Astrocyte of the cerebellum (primary cell): ENCODE measurements around the gene ZNF526.

Experiments
- DNase-seq: peaks from one replicate; pipeline ENCODE4 v3.0.0-alpha.2; 2011; ENCODE audit warnings: low read depth
- H3K4me3 ChIP-seq: 2 replicates; pipeline ENCODE4 v1.5.1; 2011; ENCODE audit warnings: mild to moderate bottlenecking, low read depth, low read length, moderate library complexity
- CTCF ChIP-seq: IDR thresholded peaks from 2 replicates; pipeline ENCODE4 v1.5.1; 2012; ENCODE audit warnings: low read length, low read depth, moderate library complexity, mild to moderate bottlenecking; ENCODE audit errors: missing control alignments
- in situ Hi-C: cut with HindIII; loops from 2 replicates; pipeline ENCODE4 v1.10.0; 2017; ENCODE audit warnings: low sequenced_read_pairs

ZNF526 gene

DNA sequence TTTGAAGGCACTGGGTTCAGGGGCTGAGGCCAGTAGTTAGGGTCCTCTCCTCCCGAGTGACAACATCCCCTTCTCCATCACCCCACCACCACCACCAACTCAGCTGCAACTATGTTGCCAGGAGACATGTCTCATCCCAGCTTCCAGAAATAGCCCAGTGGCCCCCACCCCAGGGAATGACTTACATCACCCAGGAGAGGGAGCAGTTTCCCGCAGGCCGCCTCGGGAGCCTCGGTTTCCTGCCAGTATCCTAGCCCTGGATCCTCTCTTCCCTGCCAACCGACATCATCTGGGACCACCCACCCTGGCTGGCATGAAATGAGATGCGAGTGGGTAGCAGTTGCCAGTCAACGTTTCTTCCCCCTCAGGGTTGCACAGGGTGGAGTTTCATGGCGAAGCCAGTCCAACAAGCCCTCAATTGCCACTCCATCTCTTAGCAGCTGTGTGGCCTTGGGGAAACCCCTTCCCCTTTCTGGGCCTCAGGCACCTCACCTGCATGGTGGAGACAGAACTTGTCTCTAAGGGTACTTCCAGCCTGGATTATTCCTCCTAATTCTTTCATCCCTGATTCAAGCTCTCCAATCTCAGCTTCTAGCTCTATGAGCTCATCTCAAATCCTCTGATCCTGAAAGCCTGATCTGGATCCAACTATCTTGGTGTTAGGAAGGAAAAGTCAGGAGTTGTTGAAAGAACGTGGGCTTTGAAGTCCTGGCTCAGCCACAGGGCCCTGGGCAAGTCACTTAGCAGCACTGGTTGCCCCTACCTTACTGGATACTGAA lies 26.2 kb downstream of the ZNF526 start:
- peak; percentile 74 for TF ChIP-seq CTCF
- peak; percentile 48 for DNase-seq
- in situ Hi-C loops = no loop called here
- no peak overlapping the region for H3K4me3 ChIP-seq

DNA sequence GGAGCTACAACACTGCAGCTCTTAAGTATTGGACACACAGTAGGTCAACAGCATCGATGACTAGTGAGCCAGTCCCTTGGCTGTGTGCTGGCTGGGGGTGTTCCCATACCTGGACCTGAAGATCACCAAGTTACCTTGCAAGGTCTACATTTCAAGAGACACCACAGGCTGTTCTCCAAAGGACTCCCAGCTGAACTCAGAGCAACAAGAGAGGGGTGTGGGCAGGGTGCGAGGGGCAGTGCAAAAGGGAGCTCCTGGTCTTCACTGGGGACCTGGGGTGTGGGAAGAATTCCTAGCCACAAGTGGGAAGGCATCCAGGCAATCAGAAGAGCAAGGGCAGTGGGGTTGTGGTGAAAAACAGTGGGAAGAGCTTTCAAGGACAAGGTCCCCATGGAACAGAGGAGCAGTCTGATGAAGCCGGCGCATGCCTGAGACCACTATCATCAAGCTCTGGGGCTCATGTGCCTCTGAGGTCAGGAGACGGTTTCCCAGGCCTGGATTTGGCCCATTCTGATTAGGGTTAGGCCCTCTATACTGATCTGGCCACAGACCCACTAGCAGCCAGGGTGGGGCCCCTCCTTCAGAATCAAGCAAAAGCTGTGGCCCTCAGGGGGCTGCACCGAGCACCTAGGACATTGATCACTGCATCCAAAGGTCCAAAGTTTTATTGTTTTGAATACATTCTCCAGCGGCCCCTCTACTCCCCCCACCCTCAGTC lies 27.0 kb downstream of the ZNF526 start:
- in situ Hi-C loops = no loop called here
- TF ChIP-seq CTCF = no peak
- no peak overlapping the region for H3K4me3 ChIP-seq
- no peak for DNase-seq

DNA sequence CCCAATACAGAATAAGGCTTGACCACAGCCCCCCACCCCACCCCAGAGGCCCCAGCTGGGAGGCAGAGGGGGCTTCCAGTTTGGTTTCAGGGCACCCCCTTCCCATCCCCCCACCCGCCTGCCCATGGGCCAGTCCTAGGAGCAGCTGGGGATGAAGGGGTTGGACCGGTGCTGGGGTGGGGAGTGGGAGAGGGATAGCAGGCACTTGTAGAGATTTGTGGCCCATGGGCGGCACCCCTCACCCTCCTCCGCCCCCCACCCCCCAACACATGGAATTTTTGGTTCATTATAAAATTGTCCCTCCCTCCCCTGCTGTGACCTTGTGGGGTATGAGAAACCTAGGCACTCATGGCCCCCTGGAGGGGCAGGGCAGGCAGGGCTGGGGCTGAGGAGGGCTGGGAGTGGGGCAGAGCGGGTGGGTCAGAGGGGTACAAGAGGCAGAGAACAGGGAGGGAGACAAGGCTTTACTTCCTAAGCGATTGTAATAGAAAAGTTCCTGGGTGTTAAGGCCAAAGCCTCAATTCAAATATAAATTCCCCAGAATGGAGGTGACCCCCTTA lies 27.6 kb downstream of the ZNF526 start:
- no peak overlapping the region for H3K4me3 ChIP-seq
- no peak for TF ChIP-seq CTCF
- DNase-seq = no peak
- in situ Hi-C loops = no loop called here

- H3K4me3 ChIP-seq = no peak overlapping the region
- in situ Hi-C loops = no loop called here
- no peak for TF ChIP-seq CTCF
- no peak for DNase-seq
Observed at GRCh38 chr19:42248270-42249148, 28.4 kb downstream of the ZNF526 start.

- no peak overlapping the region for H3K4me3 ChIP-seq
- no peak for TF ChIP-seq CTCF
- no peak for DNase-seq
- in situ Hi-C loops = no loop called here
Observed at GRCh38 chr19:42249149-42249750, 29.1 kb downstream of the ZNF526 start.

- DNase-seq = no peak
- no peak for TF ChIP-seq CTCF
- no peak overlapping the region for H3K4me3 ChIP-seq
- in situ Hi-C loops = no loop called here
Observed at GRCh38 chr19:42249769-42250168, 29.7 kb downstream of the ZNF526 start.
